Ovary (tissue), 3 donors: ENCODE data around the gene ZNF584.

Source experiments
- EP300 ChIP-seq: sonication (generic); formaldehyde crosslinking; IDR thresholded peaks from one replicate; pipeline ENCODE4 v1.6.1; 2017; ENCODE audit warnings: antibody characterized with exemption
- POLR2A ChIP-seq: fragments of 450-650 bp; IDR thresholded peaks from one replicate; pipeline ENCODE4 v1.6.1; 2017; ENCODE audit warnings: antibody characterized with exemption, mild to moderate bottlenecking, moderate library complexity
- TF ChIP-seq, protein P1 (sequence below), 3 donors: fragments of 450-650 bp in 2 of 3; fragments of 200-600 bp in 1 of 3; IDR thresholded peaks; one replicate each; pipeline versions ENCODE4 v1.5.1 to v1.8.0; 2016 to 2022; ENCODE audit warnings: antibody characterized with exemption in 3 of 3, mild to moderate bottlenecking in 1 of 3
- donor health status: DM: no; HTN: no; CAD: no.

DNA sequence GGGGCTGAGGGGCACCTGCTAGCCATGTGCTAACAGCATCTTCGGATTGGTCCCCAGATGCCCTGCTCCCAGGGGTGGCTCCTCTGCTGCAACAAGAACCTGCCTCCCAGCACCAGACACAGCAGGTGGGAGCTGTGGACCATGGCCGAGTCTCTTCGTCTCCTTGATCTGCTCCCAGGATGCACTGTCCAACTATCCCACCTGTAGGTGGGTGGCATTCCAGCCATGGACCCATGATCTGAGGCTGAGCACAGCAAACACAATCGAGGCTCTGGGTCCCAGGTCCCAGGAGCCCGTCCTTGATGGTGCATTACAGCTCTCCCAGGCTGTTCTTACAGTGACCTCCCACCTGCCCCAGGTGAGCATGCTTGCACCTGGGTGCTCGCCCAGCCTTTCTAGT, 29.2 kb upstream of the ZNF584 start:
- TF ChIP-seq, protein P1, sequence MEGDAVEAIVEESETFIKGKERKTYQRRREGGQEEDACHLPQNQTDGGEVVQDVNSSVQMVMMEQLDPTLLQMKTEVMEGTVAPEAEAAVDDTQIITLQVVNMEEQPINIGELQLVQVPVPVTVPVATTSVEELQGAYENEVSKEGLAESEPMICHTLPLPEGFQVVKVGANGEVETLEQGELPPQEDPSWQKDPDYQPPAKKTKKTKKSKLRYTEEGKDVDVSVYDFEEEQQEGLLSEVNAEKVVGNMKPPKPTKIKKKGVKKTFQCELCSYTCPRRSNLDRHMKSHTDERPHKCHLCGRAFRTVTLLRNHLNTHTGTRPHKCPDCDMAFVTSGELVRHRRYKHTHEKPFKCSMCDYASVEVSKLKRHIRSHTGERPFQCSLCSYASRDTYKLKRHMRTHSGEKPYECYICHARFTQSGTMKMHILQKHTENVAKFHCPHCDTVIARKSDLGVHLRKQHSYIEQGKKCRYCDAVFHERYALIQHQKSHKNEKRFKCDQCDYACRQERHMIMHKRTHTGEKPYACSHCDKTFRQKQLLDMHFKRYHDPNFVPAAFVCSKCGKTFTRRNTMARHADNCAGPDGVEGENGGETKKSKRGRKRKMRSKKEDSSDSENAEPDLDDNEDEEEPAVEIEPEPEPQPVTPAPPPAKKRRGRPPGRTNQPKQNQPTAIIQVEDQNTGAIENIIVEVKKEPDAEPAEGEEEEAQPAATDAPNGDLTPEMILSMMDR (IDR thresholded peaks at IDR 0.05) = no peak
- no peak for TF ChIP-seq POLR2A
- no peak for TF ChIP-seq EP300
